ENCODE results near the gene RAB9A.
A peak's percentile ranks its signal among the peaks of the same experiment; 100 is the strongest.

Gene RAB9A

GRCh38 chrX:13690836-13691235 lies 1.9 kb downstream of the RAB9A start:
- no peak overlapping the region for H3K9ac ChIP-seq (ENCODE audit: low read length)
- no peaks in the 10 kb centered on the region for H3K9me3 ChIP-seq (ENCODE audit: control insufficient read depth, insufficient read depth, low read depth, low read length)
- peaks cover 41% of the 10 kb centered on the region for H3K4me1 ChIP-seq (ENCODE audit: control insufficient read depth, insufficient read depth, low read length)
- H3K4me3 ChIP-seq (ENCODE audit: low read depth, low read length) = peak overlapping the region; percentile 94
- H3K27me3 ChIP-seq (ENCODE audit: control insufficient read depth, insufficient read depth, low read length) = peaks cover 19% of the 10 kb centered on the region
- H3K27ac ChIP-seq (ENCODE audit: low read depth, low read length) = no peak overlapping the region
- peaks cover 3% of the 10 kb centered on the region; the same call in 1 of the 2 replicates for H3K36me3 ChIP-seq (ENCODE audit: control insufficient read depth, insufficient read depth, low read length)

- H3K9me3 ChIP-seq (ENCODE audit: control insufficient read depth, insufficient read depth, low read depth, low read length) = no peaks in the 10 kb centered on the region
- H3K4me1 ChIP-seq (ENCODE audit: control insufficient read depth, insufficient read depth, low read length) = peaks cover 41% of the 10 kb centered on the region
Observed at GRCh38 chrX:13691841-13692371, 3.0 kb downstream of the RAB9A start.

GRCh38 chrX:13692771-13693231 lies 3.9 kb downstream of the RAB9A start:
- peaks cover 7% of the 10 kb centered on the region; the same call in 1 of the 2 replicates for H3K36me3 ChIP-seq (ENCODE audit: control insufficient read depth, insufficient read depth, low read length)
- H3K4me1 ChIP-seq (ENCODE audit: control insufficient read depth, insufficient read depth, low read length) = peaks cover 45% of the 10 kb centered on the region
- H3K27me3 ChIP-seq (ENCODE audit: control insufficient read depth, insufficient read depth, low read length) = peaks cover 10% of the 10 kb centered on the region
- no peak overlapping the region for H3K9ac ChIP-seq (ENCODE audit: low read length)
- no peaks in the 10 kb centered on the region for H3K9me3 ChIP-seq (ENCODE audit: control insufficient read depth, insufficient read depth, low read depth, low read length)
- H3K27ac ChIP-seq (ENCODE audit: low read depth, low read length) = no peak overlapping the region; the same call in 1 of the 2 replicates
- peak overlapping the region; percentile 10; the same call in 1 of the 2 replicates for H3K4me3 ChIP-seq (ENCODE audit: low read depth, low read length)

More at GRCh38 chrX:13691841-13692371, 3.0 kb downstream of the RAB9A start:
- Histone ChIP-seq H3K27me3 (ENCODE audit: control insufficient read depth, insufficient read depth, low read length) (peaks cover 19% of the 10 kb centered on the region), H3K36me3 (ENCODE audit: control insufficient read depth, insufficient read depth, low read length) (peaks cover 4% of the 10 kb centered on the region; the same call in 1 of the 2 replicates), H3K4me3 (ENCODE audit: low read depth, low read length) (no peak overlapping the region), H3K27ac (ENCODE audit: low read depth, low read length) (no peak overlapping the region), H3K9ac (ENCODE audit: low read length) (no peak overlapping the region)

GRCh38 chrX:13693341-13693961 lies 4.5 kb downstream of the RAB9A start:
- peaks cover 3% of the 10 kb centered on the region for H3K27me3 ChIP-seq (ENCODE audit: control insufficient read depth, insufficient read depth, low read length)
- peak overlapping the region; percentile 6 for H3K9ac ChIP-seq (ENCODE audit: low read length)
- peak overlapping the region; percentile 1; the same call in 1 of the 2 replicates for H3K27ac ChIP-seq (ENCODE audit: low read depth, low read length)
- no peaks in the 10 kb centered on the region for H3K9me3 ChIP-seq (ENCODE audit: control insufficient read depth, insufficient read depth, low read depth, low read length)
- H3K4me1 ChIP-seq (ENCODE audit: control insufficient read depth, insufficient read depth, low read length) = peaks cover 51% of the 10 kb centered on the region
- peaks cover 7% of the 10 kb centered on the region; the same call in 1 of the 2 replicates for H3K36me3 ChIP-seq (ENCODE audit: control insufficient read depth, insufficient read depth, low read length)
- H3K4me3 ChIP-seq (ENCODE audit: low read depth, low read length) = peak overlapping the region; percentile 10; the same call in 1 of the 2 replicates

GRCh38 chrX:13694359-13694758 lies 5.4 kb downstream of the RAB9A start:
- Histone ChIP-seq H3K4me3 (ENCODE audit: low read depth, low read length) (no peak overlapping the region), H3K9me3 (ENCODE audit: control insufficient read depth, insufficient read depth, low read depth, low read length) (no peaks in the 10 kb centered on the region), H3K9ac (ENCODE audit: low read length) (no peak overlapping the region), H3K4me1 (ENCODE audit: control insufficient read depth, insufficient read depth, low read length) (peaks cover 52% of the 10 kb centered on the region), H3K36me3 (ENCODE audit: control insufficient read depth, insufficient read depth, low read length) (peaks cover 7% of the 10 kb centered on the region; the same call in 1 of the 2 replicates), H3K27ac (ENCODE audit: low read depth, low read length) (no peak overlapping the region), H3K27me3 (ENCODE audit: control insufficient read depth, insufficient read depth, low read length) (no peaks in the 10 kb centered on the region)

GRCh38 chrX:13694983-13695382 lies 6.1 kb downstream of the RAB9A start:
- H3K36me3 ChIP-seq (ENCODE audit: control insufficient read depth, insufficient read depth, low read length) = peaks cover 7% of the 10 kb centered on the region; the same call in 1 of the 2 replicates

GRCh38 chrX:13695601-13696115 lies 6.7 kb downstream of the RAB9A start:
- no peaks in the 10 kb centered on the region for H3K9me3 ChIP-seq (ENCODE audit: control insufficient read depth, insufficient read depth, low read depth, low read length)
- H3K9ac ChIP-seq (ENCODE audit: low read length) = no peak overlapping the region
- no peak overlapping the region for H3K27ac ChIP-seq (ENCODE audit: low read depth, low read length)
- H3K4me3 ChIP-seq (ENCODE audit: low read depth, low read length) = no peak overlapping the region
- peaks cover 49% of the 10 kb centered on the region for H3K4me1 ChIP-seq (ENCODE audit: control insufficient read depth, insufficient read depth, low read length)
- no peaks in the 10 kb centered on the region for H3K27me3 ChIP-seq (ENCODE audit: control insufficient read depth, insufficient read depth, low read length)
- H3K36me3 ChIP-seq (ENCODE audit: control insufficient read depth, insufficient read depth, low read length) = peaks cover 7% of the 10 kb centered on the region; the same call in 1 of the 2 replicates

More at GRCh38 chrX:13694983-13695382, 6.1 kb downstream of the RAB9A start:
- Histone ChIP-seq H3K9ac (ENCODE audit: low read length) (no peak overlapping the region), H3K4me3 (ENCODE audit: low read depth, low read length) (no peak overlapping the region), H3K4me1 (ENCODE audit: control insufficient read depth, insufficient read depth, low read length) (peaks cover 54% of the 10 kb centered on the region), H3K27me3 (ENCODE audit: control insufficient read depth, insufficient read depth, low read length) (no peaks in the 10 kb centered on the region), H3K27ac (ENCODE audit: low read depth, low read length) (no peak overlapping the region), H3K9me3 (ENCODE audit: control insufficient read depth, insufficient read depth, low read depth, low read length) (no peaks in the 10 kb centered on the region)

GRCh38 chrX:13697455-13697854 lies 8.5 kb downstream of the RAB9A start:
- no peak overlapping the region for H3K9ac ChIP-seq (ENCODE audit: low read length)
- H3K27me3 ChIP-seq (ENCODE audit: control insufficient read depth, insufficient read depth, low read length) = no peaks in the 10 kb centered on the region
- H3K4me3 ChIP-seq (ENCODE audit: low read depth, low read length) = no peak overlapping the region
- no peak overlapping the region for H3K27ac ChIP-seq (ENCODE audit: low read depth, low read length)
- H3K36me3 ChIP-seq (ENCODE audit: control insufficient read depth, insufficient read depth, low read length) = peaks cover 10% of the 10 kb centered on the region; the same call in 1 of the 2 replicates
- H3K9me3 ChIP-seq (ENCODE audit: control insufficient read depth, insufficient read depth, low read depth, low read length) = no peaks in the 10 kb centered on the region
- peaks cover 49% of the 10 kb centered on the region for H3K4me1 ChIP-seq (ENCODE audit: control insufficient read depth, insufficient read depth, low read length)

GRCh38 chrX:13697976-13698375 lies 9.0 kb downstream of the RAB9A start:
- H3K36me3 ChIP-seq (ENCODE audit: control insufficient read depth, insufficient read depth, low read length) = peaks cover 10% of the 10 kb centered on the region; the same call in 1 of the 2 replicates
- no peak overlapping the region for H3K4me3 ChIP-seq (ENCODE audit: low read depth, low read length)
- H3K9ac ChIP-seq (ENCODE audit: low read length) = no peak overlapping the region
- no peaks in the 10 kb centered on the region for H3K9me3 ChIP-seq (ENCODE audit: control insufficient read depth, insufficient read depth, low read depth, low read length)
- H3K27me3 ChIP-seq (ENCODE audit: control insufficient read depth, insufficient read depth, low read length) = no peaks in the 10 kb centered on the region
- peaks cover 44% of the 10 kb centered on the region for H3K4me1 ChIP-seq (ENCODE audit: control insufficient read depth, insufficient read depth, low read length)
- no peak overlapping the region for H3K27ac ChIP-seq (ENCODE audit: low read depth, low read length)

- Histone ChIP-seq H3K9ac (ENCODE audit: low read length) (no peak overlapping the region), H3K9me3 (ENCODE audit: control insufficient read depth, insufficient read depth, low read depth, low read length) (no peaks in the 10 kb centered on the region), H3K27me3 (ENCODE audit: control insufficient read depth, insufficient read depth, low read length) (no peaks in the 10 kb centered on the region), H3K4me3 (ENCODE audit: low read depth, low read length) (no peak overlapping the region), H3K36me3 (ENCODE audit: control insufficient read depth, insufficient read depth, low read length) (peaks cover 12% of the 10 kb centered on the region), H3K4me1 (ENCODE audit: control insufficient read depth, insufficient read depth, low read length) (peaks cover 39% of the 10 kb centered on the region), H3K27ac (ENCODE audit: low read depth, low read length) (no peak overlapping the region)
Observed at GRCh38 chrX:13698432-13698831, 9.5 kb downstream of the RAB9A start.

All from HUES6 (cell line).